ENCODE results near the gene IFNB1.

IFNB1 gene

DNA sequence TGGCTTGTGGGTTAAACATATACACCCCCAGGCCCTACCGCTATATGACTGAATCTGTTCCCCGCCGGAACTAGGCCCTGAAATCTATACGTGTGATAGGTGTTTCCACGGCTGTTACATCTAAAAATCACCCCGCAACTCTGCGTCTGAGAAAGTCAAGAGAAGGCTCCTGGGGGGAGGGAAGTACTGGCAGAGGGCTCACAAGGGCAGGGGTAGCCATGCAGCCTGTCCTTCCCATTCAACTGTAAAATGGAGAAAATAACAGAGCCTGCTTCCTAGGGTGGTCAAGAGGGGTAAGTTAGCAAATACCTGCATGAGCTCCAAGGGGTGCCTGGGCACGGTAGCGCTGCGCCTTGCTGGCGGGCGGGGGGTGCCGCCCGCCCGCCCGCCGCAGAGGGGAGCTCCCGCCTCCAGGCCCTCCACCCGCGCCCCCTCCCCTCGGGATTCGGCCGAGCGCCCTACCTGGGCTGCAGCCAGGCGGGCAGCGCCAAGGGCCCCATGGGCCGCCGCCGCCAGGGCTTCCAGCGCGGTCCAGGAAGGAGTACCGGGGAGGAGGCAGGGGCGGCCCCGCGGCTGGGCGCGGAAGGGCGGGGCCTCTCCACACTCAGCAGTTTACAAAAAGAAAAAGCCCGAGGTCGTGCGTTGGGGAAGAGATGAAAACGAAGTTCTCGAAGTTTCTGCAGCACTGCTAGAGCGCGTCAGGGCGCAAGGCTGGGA is 46.5 kb downstream of the IFNB1 start, which contains the start of gene HACD4:
Gene HACD4, minus strand, starts transcription at position 550 of the 717 bp plus-strand sequence. Its CDS starts 50 bp downstream, at position 500.
- Mint-ChIP-seq H3K4me1 (peaks cover 27% of the 10 kb centered on the region), H3K27me3 (no peaks in the 10 kb centered on the region), H3K4me3 (no peak within 1 kb of the TSS), H3K9me3 (no peaks in the 10 kb centered on the region), H3K27ac (peak within 1 kb of the TSS; percentile 28 to 75)
- peak; percentile 85 for ATAC-seq
- DNase-seq = peak; percentile 68 to 70

DNA sequence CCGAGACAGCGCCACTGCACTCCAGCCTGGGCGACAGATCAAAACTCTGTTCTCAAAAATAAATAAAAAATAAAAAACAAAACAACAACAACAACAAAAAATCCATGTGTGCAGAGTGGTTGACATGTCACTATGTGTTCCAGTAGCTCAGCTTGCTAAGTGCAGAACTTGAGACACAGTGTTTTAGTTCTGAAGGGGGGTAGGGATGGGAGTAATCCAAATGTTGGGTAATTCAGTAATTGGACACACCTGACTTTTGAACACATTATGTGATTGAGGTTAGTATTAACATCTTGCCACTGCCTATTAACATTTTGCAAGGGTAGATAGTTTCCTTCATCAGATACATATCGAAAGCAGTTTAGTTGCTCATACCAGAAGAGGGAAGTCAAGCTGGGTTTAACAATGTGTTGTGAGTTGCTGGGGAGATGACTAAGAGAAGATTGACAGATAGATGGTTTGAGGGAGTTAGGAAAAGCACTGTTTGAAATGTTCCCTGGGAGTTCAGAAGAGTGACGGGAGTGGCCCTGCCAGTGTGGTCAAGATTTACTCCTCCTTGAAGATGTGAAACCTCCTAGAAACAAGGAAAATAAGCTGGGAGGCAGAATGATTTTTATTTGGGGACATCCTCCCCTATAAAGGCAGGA is 47.2 kb downstream of the IFNB1 start:
- H3K27me3 Mint-ChIP-seq = no peaks in the 10 kb centered on the region
- peak; percentile 84 for ATAC-seq
- peak; percentile 30 to 39 for DNase-seq
- no peak overlapping the region for H3K4me3 Mint-ChIP-seq
- no peaks in the 10 kb centered on the region for H3K9me3 Mint-ChIP-seq
- no peak overlapping the region for H3K27ac Mint-ChIP-seq
- H3K4me1 Mint-ChIP-seq = peaks cover 34% of the 10 kb centered on the region

DNA sequence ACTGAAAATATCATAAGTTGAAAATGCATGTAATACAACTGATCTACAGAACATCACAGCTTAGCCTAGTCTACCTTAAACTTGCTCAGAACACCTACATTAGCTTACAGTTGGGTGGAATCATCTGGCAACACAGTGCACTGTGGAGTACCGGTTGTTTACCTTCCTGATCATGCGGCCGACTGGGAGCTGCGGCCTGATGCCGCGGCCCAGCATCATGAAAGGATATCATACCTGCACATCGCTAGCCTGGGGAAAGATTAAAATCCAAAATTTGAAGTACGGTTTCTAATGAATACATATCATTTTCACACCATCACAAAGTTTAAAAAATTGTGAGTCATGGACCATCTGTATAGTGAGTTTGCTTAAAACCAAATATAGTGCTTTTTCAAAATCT is 48.1 kb downstream of the IFNB1 start:
- Mint-ChIP-seq H3K9me3 (no peaks in the 10 kb centered on the region), H3K4me3 (no peak overlapping the region), H3K27ac (no peak overlapping the region), H3K27me3 (no peaks in the 10 kb centered on the region), H3K4me1 (peaks cover 34% of the 10 kb centered on the region)
- DNase-seq (no peak), ATAC-seq (no peak)

- Mint-ChIP-seq H3K4me1 (peaks cover 38% of the 10 kb centered on the region), H3K9me3 (no peaks in the 10 kb centered on the region), H3K27me3 (no peaks in the 10 kb centered on the region), H3K27ac (no peak overlapping the region), H3K4me3 (no peak overlapping the region)
- DNase-seq (no peak), ATAC-seq (no peak)
Observed at GRCh38 chr9:21028466-21028865, 49.3 kb downstream of the IFNB1 start.

DNA sequence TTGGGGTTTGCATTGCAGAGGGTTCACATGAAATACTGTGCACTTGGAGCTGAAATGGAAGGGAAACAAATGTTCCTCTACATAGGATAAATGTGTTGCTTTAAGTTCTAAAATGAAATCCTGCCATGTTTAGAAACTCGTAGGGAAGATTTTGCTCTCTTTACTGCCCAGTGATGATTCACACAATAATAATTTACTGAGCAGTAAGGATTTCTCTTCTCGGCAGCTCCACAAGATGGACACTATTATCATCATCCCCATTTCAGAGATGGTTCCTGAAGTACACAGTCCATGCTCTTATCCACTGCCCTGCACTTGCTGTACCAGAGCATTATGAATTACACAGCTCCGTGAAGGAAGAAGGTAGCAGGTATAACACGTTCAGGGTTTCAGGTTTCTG is 50.4 kb downstream of the IFNB1 start:
- Mint-ChIP-seq H3K27ac (no peak overlapping the region), H3K9me3 (no peaks in the 10 kb centered on the region), H3K4me3 (no peak overlapping the region), H3K4me1 (peaks cover 28% of the 10 kb centered on the region), H3K27me3 (no peaks in the 10 kb centered on the region)
- ATAC-seq (no peak), DNase-seq (no peak)

Measured in stimulated activated naive CD8-positive, alpha-beta T cell treated with anti-CD3 and anti-CD28 coated beads, Interleukin-15, amount 100 ng/mL, for 72 hours (primary cell).